Left lung (tissue), 10 donors: ENCODE data around the gene RARA. TPM values are rescaled to one million over a fixed set of nuclear protein-coding genes. Genes with fewer than 3 reads are reported as not detected.
A peak's percentile ranks its signal among the peaks of the same experiment; 100 is the strongest.

ENCODE experiments used
- ATAC-seq: fragments of 200-7000 bp; cut with Tn5 transposase; one replicate; pipeline ENCODE4 v1.9.1; 2020; ENCODE audit warnings: moderate library complexity
- DNase-seq, 4 donors: peaks; one replicate each; pipeline ENCODE4 v3.0.0-alpha.2; 2013 to 2020
- H3K27ac ChIP-seq, 2 donors: fragments of 200-600 bp; sonication (generic) in 1 of 2; one replicate each; pipeline versions ENCODE4 v1.5.0 to v1.8.0; 2020 to 2021
- H3K27me3 ChIP-seq, 2 donors: fragments of 200-600 bp; sonication (generic) in 1 of 2; one replicate each; pipeline versions ENCODE4 v1.5.0 to v1.8.0; 2020 to 2021
- H3K36me3 ChIP-seq, 2 donors: fragments of 200-600 bp; sonication (generic) in 1 of 2; one replicate each; pipeline versions ENCODE4 v1.5.0 to v1.8.0; 2020 to 2021
- H3K4me1 ChIP-seq, 2 donors: fragments of 200-600 bp; one replicate each; pipeline ENCODE4 v1.8.0; 2021
- H3K4me3 ChIP-seq, 2 donors: fragments of 200-600 bp; sonication (generic) in 1 of 2; one replicate each; pipeline versions ENCODE4 v1.5.0 to v1.8.0; 2020 to 2021; ENCODE audit warnings: mild to moderate bottlenecking in 1 of 2
- H3K9me3 ChIP-seq, 2 donors: fragments of 200-600 bp; sonication (generic) in 1 of 2; one replicate each; pipeline versions ENCODE4 v1.5.0 to v1.8.0; 2020 to 2021
- intact Hi-C, 2 donors: fragments of 100-400 bp; cut with DNase I; formaldehyde crosslinking; loops; one replicate each; pipeline versions ENCODE4 v1.11.2 to v1.14.2; 2022
- polyA plus RNA-seq, 6 donors: library from polyadenylated mRNA; unstranded; fragments of 120-200 nt; gene quantifications; one replicate each; pipeline ENCODE4 v1.2.1, GENCODE V29; 2013; ENCODE audit not compliant: insufficient read length in 6 of 6
- total RNA-seq, 2 donors: library from RNA; stranded (reverse); fragmentation: NEBNext Ultra II Directional; extraction: Animal tissue kit (Norgen Biotek cat#: 25700); gene quantifications; one replicate each; pipeline ENCODE4 v1.2.1, GENCODE V29; 2021
- TF ChIP-seq, protein P1 (sequence below), 2 donors: fragments of 200-600 bp; sonication (generic) in 1 of 2; IDR thresholded peaks; one replicate each; pipeline versions ENCODE4 v1.5.0 to v1.8.0; 2021; ENCODE audit warnings: antibody characterized with exemption in 2 of 2
- donor health status: DM: no; HTN: yes; CAD: no.
- donor health status: DM: no; HTN: no; CAD: no.

RARA gene
- total and polyA plus RNA-seq, 8 donors: 45.5 to 62.6 (median 53.1) TPM

- DNase-seq (peak in 1 of 4 donors; percentile 38), ATAC-seq (no peak)
- Histone ChIP-seq H3K4me3 (no peak overlapping the region), H3K4me1 (peaks cover 85 to 99% of the 10 kb centered on the region in 2 donors), H3K27me3 (no peaks in the 10 kb centered on the region), H3K27ac (peak overlapping the region; percentile 90 to 100), H3K36me3 (no peaks in the 10 kb centered on the region), H3K9me3 (no peaks in the 10 kb centered on the region)
- TF ChIP-seq, protein P1, sequence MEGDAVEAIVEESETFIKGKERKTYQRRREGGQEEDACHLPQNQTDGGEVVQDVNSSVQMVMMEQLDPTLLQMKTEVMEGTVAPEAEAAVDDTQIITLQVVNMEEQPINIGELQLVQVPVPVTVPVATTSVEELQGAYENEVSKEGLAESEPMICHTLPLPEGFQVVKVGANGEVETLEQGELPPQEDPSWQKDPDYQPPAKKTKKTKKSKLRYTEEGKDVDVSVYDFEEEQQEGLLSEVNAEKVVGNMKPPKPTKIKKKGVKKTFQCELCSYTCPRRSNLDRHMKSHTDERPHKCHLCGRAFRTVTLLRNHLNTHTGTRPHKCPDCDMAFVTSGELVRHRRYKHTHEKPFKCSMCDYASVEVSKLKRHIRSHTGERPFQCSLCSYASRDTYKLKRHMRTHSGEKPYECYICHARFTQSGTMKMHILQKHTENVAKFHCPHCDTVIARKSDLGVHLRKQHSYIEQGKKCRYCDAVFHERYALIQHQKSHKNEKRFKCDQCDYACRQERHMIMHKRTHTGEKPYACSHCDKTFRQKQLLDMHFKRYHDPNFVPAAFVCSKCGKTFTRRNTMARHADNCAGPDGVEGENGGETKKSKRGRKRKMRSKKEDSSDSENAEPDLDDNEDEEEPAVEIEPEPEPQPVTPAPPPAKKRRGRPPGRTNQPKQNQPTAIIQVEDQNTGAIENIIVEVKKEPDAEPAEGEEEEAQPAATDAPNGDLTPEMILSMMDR (IDR thresholded peaks at IDR 0.05): no peak
- intact Hi-C loops: no loop called here
Measured at GRCh38 chr17:40325156-40326013, 16.4 kb downstream of the RARA start.

DNA sequence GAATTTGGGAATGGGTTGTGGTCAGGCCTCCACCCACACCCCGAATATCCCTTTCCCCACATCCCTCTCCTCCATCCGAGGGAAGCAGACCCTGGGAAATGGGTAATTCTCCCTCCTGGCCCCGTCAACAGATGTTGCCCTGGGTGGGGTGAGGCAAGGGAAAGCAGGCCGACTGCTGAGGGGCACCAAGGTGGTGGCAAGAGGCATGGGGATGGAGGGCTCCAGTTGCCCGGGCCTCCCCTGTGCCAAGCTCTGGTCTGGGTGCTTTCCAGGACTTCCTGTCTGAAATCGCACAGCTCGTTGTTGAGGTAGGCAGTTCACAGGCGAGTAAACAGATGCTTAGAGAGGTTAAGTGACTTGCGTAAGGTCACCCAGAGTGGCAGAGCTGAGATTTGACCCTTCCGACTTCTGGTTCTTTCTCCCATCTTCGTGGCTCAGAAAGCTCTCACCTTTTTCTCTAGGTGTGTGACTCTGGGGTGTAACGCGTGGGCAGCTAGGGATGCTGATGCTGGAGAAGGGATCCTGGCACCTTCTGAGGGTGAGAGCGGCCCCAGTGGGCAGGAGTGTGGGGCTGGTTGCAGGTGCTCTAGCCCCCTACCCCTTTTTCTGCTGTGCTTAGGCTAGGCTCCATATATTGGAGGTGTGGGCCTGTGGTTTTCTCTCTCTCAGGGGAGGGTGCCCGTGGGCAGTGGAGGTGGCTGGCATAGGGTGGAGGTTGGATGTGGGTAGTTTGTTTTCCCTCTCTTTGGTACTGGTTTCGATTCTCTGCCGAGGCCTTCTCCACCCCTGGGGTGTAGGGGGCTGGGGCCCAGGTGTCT lies 17.2 kb downstream of the RARA start:
- H3K9me3 ChIP-seq: no peaks in the 10 kb centered on the region
- peaks cover 0 to 5% of the 10 kb centered on the region in 2 donors for H3K36me3 ChIP-seq

GRCh38 chr17:40326832-40327199 lies 17.8 kb downstream of the RARA start:
- Histone ChIP-seq H3K27ac (peak overlapping the region; percentile 90 to 100), H3K36me3 (peaks cover 0 to 11% of the 10 kb centered on the region in 2 donors), H3K9me3 (no peaks in the 10 kb centered on the region), H3K27me3 (no peaks in the 10 kb centered on the region), H3K4me3 (peak overlapping the region in 1 of 2 donors; percentile 26), H3K4me1 (peaks cover 87 to 99% of the 10 kb centered on the region in 2 donors)
- DNase-seq: peak in 1 of 4 donors; percentile 23
- TF ChIP-seq, protein P1 (IDR thresholded peaks at IDR 0.05): no peak
- intact Hi-C loops: no loop called here
- ATAC-seq: no peak

More for the DNA sequence above, 17.2 kb downstream of the RARA start:
- DNase-seq: peak in 1 of 4 donors; percentile 78
- H3K27ac ChIP-seq: peak overlapping the region; percentile 90 to 100
- H3K4me1 ChIP-seq: peaks cover 87 to 99% of the 10 kb centered on the region in 2 donors
- peak overlapping the region in 1 of 2 donors; percentile 26 for H3K4me3 ChIP-seq
- TF ChIP-seq, protein P1 (IDR thresholded peaks at IDR 0.05): no peak
- intact Hi-C loops: no loop called here
- no peaks in the 10 kb centered on the region for H3K27me3 ChIP-seq
- ATAC-seq: peak; percentile 25

DNA sequence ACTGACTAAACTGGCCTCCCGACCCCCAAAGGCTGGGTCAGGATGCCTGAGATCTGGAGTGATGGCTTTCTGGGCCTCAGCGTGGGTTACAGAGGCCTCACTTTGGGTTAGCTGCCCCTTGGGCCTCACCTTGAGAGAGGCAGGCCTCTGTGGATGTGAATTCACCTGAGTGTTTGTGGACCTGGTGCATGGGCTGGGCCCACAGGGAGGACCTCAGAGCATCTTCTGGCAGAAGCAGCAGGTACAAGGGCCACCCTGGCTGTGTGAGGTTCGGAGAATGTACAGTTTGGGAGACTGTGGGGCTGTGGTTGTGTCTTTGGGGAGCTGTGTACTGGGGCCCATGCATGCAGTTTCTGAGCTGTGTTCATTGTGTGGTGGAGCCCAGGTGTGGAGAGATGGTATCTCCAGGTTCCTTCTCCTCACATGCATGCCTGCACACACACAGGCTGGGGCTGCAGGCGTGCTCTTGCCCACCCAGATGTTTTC lies 18.3 kb downstream of the RARA start:
- H3K9me3 ChIP-seq: no peaks in the 10 kb centered on the region
- H3K4me1 ChIP-seq: peaks cover 87 to 99% of the 10 kb centered on the region in 2 donors
- no peak for ATAC-seq
- TF ChIP-seq, protein P1 (IDR thresholded peaks at IDR 0.05): no peak
- peak overlapping the region; percentile 90 to 100 for H3K27ac ChIP-seq
- peaks cover 0 to 14% of the 10 kb centered on the region in 2 donors for H3K36me3 ChIP-seq
- intact Hi-C loops: no loop called here
- no peak for DNase-seq
- H3K4me3 ChIP-seq: peak overlapping the region in 1 of 2 donors; percentile 12
- no peaks in the 10 kb centered on the region for H3K27me3 ChIP-seq
